K562 (cell line): ENCODE results near the gene SYT13. TPM values are rescaled to one million over a fixed set of nuclear protein-coding genes. Genes with fewer than 3 reads are reported as not detected.

Source experiments
- ATAC-seq: fragments of 200-7000 bp; cut with Tn5 transposase; 3 replicates; pipeline ENCODE4 v1.9.1; 2020; ENCODE audit warnings: moderate library complexity
- Bru-seq: library from RNA; stranded (reverse); fragments of 400-500 nt; gene quantifications from one replicate; lab custom pipeline; 2021; lab: Mats Ljungman, UMichigan
- BruChase-seq, 2 experiments: library from RNA; stranded (reverse); fragments of 400-500 nt; gene quantifications; one replicate each; lab custom pipeline; 2021; lab: Mats Ljungman, UMichigan
- BruUV-seq: library from RNA; stranded (reverse); fragments of 400-500 nt; replicated peaks from 2 replicates; lab custom pipeline; 2021; lab: Mats Ljungman, UMichigan
- CTCF ChIA-PET: fragments of 300-600 bp; formaldehyde crosslinking; extraction: SDS; loops from one replicate; lab custom pipeline; 2021; ENCODE audit warnings: low intra/inter-chr PET ratio; lab: Yijun Ruan, JAX
- POLR2A ChIA-PET: fragments of 300-600, 350-650 bp; sonication (Branson Sonifier 250); formaldehyde crosslinking; extraction: SDS; loops from one replicate; lab custom pipeline; 2021; ENCODE audit warnings: antibody characterized with exemption, inconsistent platforms; lab: Yijun Ruan, JAX
- DNase-seq, 4 experiments: peaks; one replicate each; pipeline versions ENCODE4 v3.0.0 to v3.0.0-alpha.2; 2011 to 2018; ENCODE audit warnings: low spot score in 3 of 4, mixed read lengths in 3 of 4; ENCODE audit errors: extremely low read depth in 1 of 4
- FAIRE-seq: peaks from 2 replicates; lab custom pipeline; 2011; peaks lifted over from hg19 to GRCh38; lab: Jason Lieb, UNC
- H2AFZ ChIP-seq: 2 replicates; pipeline ENCODE4 v1.6.0; 2011; ENCODE audit warnings: low read depth, low read length, control low read depth, inconsistent platforms
- H3K27ac ChIP-seq: fragments of 200-600 bp; 3 replicates; pipeline ENCODE4 v1.8.0; 2011; ENCODE audit warnings: low read depth, mild to moderate bottlenecking, control low read depth, inconsistent platforms, low read length, moderate library complexity, mixed read lengths; ENCODE audit errors: extremely low read depth
- H3K27me3 ChIP-seq, 2 experiments: fragments of 300-600 bp in 1 of 2; 2 replicates in 1 of 2; 3 replicates in 1 of 2; pipeline versions ENCODE4 v1.6.0 to v1.8.0; 2011; ENCODE audit warnings: inconsistent platforms in 2 of 2, low read length in 2 of 2, mild to moderate bottlenecking in 1 of 2, mixed read lengths in 1 of 2, moderate library complexity in 1 of 2; ENCODE audit not compliant: control insufficient read depth in 2 of 2, insufficient read depth in 2 of 2
- H3K36me3 ChIP-seq: fragments of 300-600 bp; 3 replicates; pipeline ENCODE4 v1.8.0; 2011; ENCODE audit warnings: mild to moderate bottlenecking, low read length, inconsistent platforms; ENCODE audit not compliant: control insufficient read depth, insufficient read depth
- H3K4me1 ChIP-seq, 2 experiments: fragments of 200-600 bp in 1 of 2; replicated peaks in 1 of 2; 2 replicates in 1 of 2; 3 replicates in 1 of 2; pipeline versions ENCODE4 v1.5.1 to v1.8.0; 2011; ENCODE audit warnings: inconsistent platforms in 2 of 2, low read length in 2 of 2, mild to moderate bottlenecking in 1 of 2, mixed read lengths in 1 of 2, moderate library complexity in 1 of 2; ENCODE audit not compliant: control insufficient read depth in 2 of 2, insufficient read depth in 2 of 2
- H3K4me2 ChIP-seq: 2 replicates; pipeline ENCODE4 v1.6.1; 2011; ENCODE audit warnings: low read length, control low read depth, inconsistent platforms, mixed read lengths; ENCODE audit not compliant: insufficient read depth
- H3K4me3 ChIP-seq: fragments of 200-600 bp; sonication (generic), shearing (Covaris generic); 2 replicates; pipeline ENCODE4 v1.5.1; 2016; ENCODE audit warnings: control low read depth, inconsistent platforms
- H3K79me2 ChIP-seq: fragments of 200-600 bp; 3 replicates; pipeline ENCODE4 v1.8.0; 2011; ENCODE audit warnings: low read length, inconsistent platforms; ENCODE audit not compliant: control insufficient read depth, insufficient read depth
- H3K9ac ChIP-seq, 2 experiments: 2 replicates each; pipeline versions ENCODE4 v1.6.0 to v1.6.1; 2011; ENCODE audit warnings: low read depth in 2 of 2, low read length in 2 of 2, control low read depth in 1 of 2, inconsistent platforms in 1 of 2, mild to moderate bottlenecking in 1 of 2, mixed read lengths in 1 of 2; ENCODE audit not compliant: insufficient read depth in 1 of 2
- H3K9me1 ChIP-seq: one replicate; pipeline ENCODE4 v1.6.0; 2011; ENCODE audit warnings: inconsistent platforms, mild to moderate bottlenecking, low read length, moderate library complexity; ENCODE audit not compliant: control insufficient read depth, insufficient read depth
- H3K9me3 ChIP-seq: replicated peaks from 2 replicates; pipeline ENCODE4 v1.5.1; 2011; ENCODE audit warnings: low read depth, low read length, inconsistent platforms; ENCODE audit not compliant: control insufficient read depth, insufficient read depth
- H4K20me1 ChIP-seq: replicated peaks from 2 replicates; pipeline ENCODE4 v1.6.1; 2011; ENCODE audit warnings: low read length, inconsistent platforms, mixed read lengths; ENCODE audit not compliant: control insufficient read depth, insufficient read depth
- HOXB6 ChIP-seq: fragments of 250-450 bp; sonication (Bioruptor Pico); IDR thresholded peaks from 2 replicates; pipeline ENCODE4 v1.5.1; 2022; ENCODE audit warnings: mild to moderate bottlenecking, borderline replicate concordance
- NCOR1 ChIP-seq: fragments of 450-650 bp; IDR thresholded peaks from 2 replicates; pipeline ENCODE4 v1.6.1; 2016; ENCODE audit warnings: mild to moderate bottlenecking, moderate library complexity
- U2AF1 ChIP-seq: fragments of 200-400 bp; formaldehyde crosslinking; optimal IDR thresholded peaks from 2 replicates; pipeline ENCODE3; 2017; ENCODE audit warnings: mild to moderate bottlenecking, low read depth, low read length, moderate library complexity
- ZNF75A ChIP-seq: fragments of 450-650 bp; formaldehyde crosslinking; IDR thresholded peaks from 2 replicates; pipeline ENCODE4 v1.4.0; 2020; ENCODE audit warnings: mild to moderate bottlenecking
- WGBS: fragments of 100-300 bp; shearing (Covaris generic); methylation state at CpG from one replicate; pipeline ENCODE4 v1.1.6; 2016; ENCODE audit warnings: low coverage, mixed read lengths; ENCODE audit not compliant: insufficient coverage; ENCODE audit errors: missing lambda C conversion rate; 5-methylcytosine and 5-hydroxymethylcytosine counted together
- in situ Hi-C: fragments of 300-500 bp; cut with MboI; formaldehyde crosslinking; loops from 4 replicates; pipeline ENCODE4 v1.15.0; 2018; ENCODE audit warnings: inconsistent platforms, mixed read lengths
- intact Hi-C: fragments of 100-400 bp; cut with micrococcal nuclease; formaldehyde crosslinking; loops from 2 replicates; pipeline ENCODE4 v1.14.2; 2022
- long read RNA-seq, 3 experiments: library from polyadenylated mRNA in 2 of 3; library from RNA in 1 of 3; unstranded in 2 of 3; stranded (forward) in 1 of 3; transcript quantifications; one replicate each; pipeline ENCODE4 v2.0.0, GENCODE V29; 2019 to 2022
- polyA minus RNA-seq, 3 experiments: library from RNA; depleted of rRNA, polyadenylated mRNA; stranded (reverse); fragments of >200 nt; gene quantifications; 2 replicates each; pipeline ENCODE4 v1.2.3, GENCODE V29; 2011
- polyA plus RNA-seq, 8 experiments: library from polyadenylated mRNA; depleted of rRNA in 4 of 8; stranded (reverse) in 5 of 8; unstranded in 3 of 8; fragments of >200 nt; fragmentation: Nextera tagmentation in 2 of 8; fragmentation: Illumina TruSeq in 1 of 8; extraction: Ambion mirVana in 2 of 8; extraction: Trizol in 1 of 8; gene quantifications; 2 replicates each; pipeline versions ENCODE4 v1.2.1 to v1.2.3, GENCODE V29; 2011 to 2014; ENCODE audit warnings: inconsistent platforms in 1 of 8, missing spikeins in 1 of 8
- total RNA-seq, 7 experiments: library from RNA; depleted of rRNA in 6 of 7; stranded (reverse); fragments of >200 nt in 6 of 7; fragmentation: Illumina TruSeq in 2 of 7; extraction: Trizol in 2 of 7; gene quantifications; 2 replicates each; pipeline versions ENCODE4 v1.2.1 to v1.2.3, GENCODE V29; 2011 to 2021; ENCODE audit warnings: low replicate concordance in 1 of 7
- TF ChIP-seq, protein P1 (sequence below): sonication (generic); formaldehyde crosslinking; IDR thresholded peaks from 2 replicates; pipeline ENCODE4 v1.8.0; 2023; ENCODE audit warnings: mild to moderate bottlenecking, missing genetic modification reagents
- TF ChIP-seq, protein P2 (sequence below), 2 experiments: IDR thresholded peaks; 2 replicates each; pipeline ENCODE4 v1.6.1; 2012; ENCODE audit warnings: improper control_type of control experiment in 2 of 2, low read depth in 2 of 2, low read length in 2 of 2, borderline replicate concordance in 1 of 2

SYT13 gene, protein sequence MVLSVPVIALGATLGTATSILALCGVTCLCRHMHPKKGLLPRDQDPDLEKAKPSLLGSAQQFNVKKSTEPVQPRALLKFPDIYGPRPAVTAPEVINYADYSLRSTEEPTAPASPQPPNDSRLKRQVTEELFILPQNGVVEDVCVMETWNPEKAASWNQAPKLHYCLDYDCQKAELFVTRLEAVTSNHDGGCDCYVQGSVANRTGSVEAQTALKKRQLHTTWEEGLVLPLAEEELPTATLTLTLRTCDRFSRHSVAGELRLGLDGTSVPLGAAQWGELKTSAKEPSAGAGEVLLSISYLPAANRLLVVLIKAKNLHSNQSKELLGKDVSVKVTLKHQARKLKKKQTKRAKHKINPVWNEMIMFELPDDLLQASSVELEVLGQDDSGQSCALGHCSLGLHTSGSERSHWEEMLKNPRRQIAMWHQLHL
- total RNA-seq (2011; cell fraction: chromatin; rRNA removed; ENCODE audit: low replicate concordance) = not detected in 2 replicates
- total RNA-seq (2011; cell fraction: nucleolus; rRNA removed) = not detected in 2 replicates
- not detected in 2 replicates for total RNA-seq (2011; cell fraction: nucleoplasm; rRNA removed)
- total RNA-seq (2014; rRNA removed) (under 0.01 and 0.08 TPM in 2 replicates), total RNA-seq (2014; rRNA removed; fragmentation: Illumina TruSeq; extraction: Trizol) (0.03 and 0.07 TPM in 2 replicates), total RNA-seq (2015; rRNA removed; fragmentation: Illumina TruSeq; extraction: Trizol) (0.04 TPM in 2 replicates), total RNA-seq (2021) (0.09 and 0.11 TPM in 2 replicates), polyA plus RNA-seq (2011; rRNA removed) (not detected in 2 replicates), polyA plus RNA-seq (2014; fragmentation: Illumina TruSeq; extraction: Trizol) (0.07 and 0.12 TPM in 2 replicates), polyA plus RNA-seq (2014; fragmentation: Nextera tagmentation; extraction: Ambion mirVana) (under 1 TPM in 1 of 2 experiments, not detected in 1; 0.08 TPM), polyA plus RNA-seq (2014; rRNA removed) (0.03 and 0.13 TPM in 2 replicates), polyA minus RNA-seq (2011; rRNA and poly(A)+ RNA removed) (not detected in 2 replicates), Bru-seq, nascent RNA (percentile 10 among the genes with signal in this experiment), BruChase-seq, experiment 1, labeled RNA remaining after a 2-hour chase (percentile 4 among the genes with signal in this experiment), BruChase-seq, experiment 2, labeled RNA remaining after a 6-hour chase (percentile 2 among the genes with signal in this experiment)
- polyA plus RNA-seq (2011; cell fraction: cytosol; rRNA removed) = not detected in 2 replicates
- not detected in 2 replicates for polyA plus RNA-seq (2011; cell fraction: nucleus; rRNA removed)
- 0.07 and 0.12 TPM in 2 replicates for polyA plus RNA-seq (2012)
- not detected in 2 replicates for polyA minus RNA-seq (2011; cell fraction: cytosol; rRNA and poly(A)+ RNA removed)
- not detected in 2 replicates for polyA minus RNA-seq (2011; cell fraction: nucleus; rRNA and poly(A)+ RNA removed)
- long read RNA-seq, experiment 1 = 0 reads
- long read RNA-seq, experiment 2 = 0 reads
- long read RNA-seq, experiment 3 = 0 reads

DNA sequence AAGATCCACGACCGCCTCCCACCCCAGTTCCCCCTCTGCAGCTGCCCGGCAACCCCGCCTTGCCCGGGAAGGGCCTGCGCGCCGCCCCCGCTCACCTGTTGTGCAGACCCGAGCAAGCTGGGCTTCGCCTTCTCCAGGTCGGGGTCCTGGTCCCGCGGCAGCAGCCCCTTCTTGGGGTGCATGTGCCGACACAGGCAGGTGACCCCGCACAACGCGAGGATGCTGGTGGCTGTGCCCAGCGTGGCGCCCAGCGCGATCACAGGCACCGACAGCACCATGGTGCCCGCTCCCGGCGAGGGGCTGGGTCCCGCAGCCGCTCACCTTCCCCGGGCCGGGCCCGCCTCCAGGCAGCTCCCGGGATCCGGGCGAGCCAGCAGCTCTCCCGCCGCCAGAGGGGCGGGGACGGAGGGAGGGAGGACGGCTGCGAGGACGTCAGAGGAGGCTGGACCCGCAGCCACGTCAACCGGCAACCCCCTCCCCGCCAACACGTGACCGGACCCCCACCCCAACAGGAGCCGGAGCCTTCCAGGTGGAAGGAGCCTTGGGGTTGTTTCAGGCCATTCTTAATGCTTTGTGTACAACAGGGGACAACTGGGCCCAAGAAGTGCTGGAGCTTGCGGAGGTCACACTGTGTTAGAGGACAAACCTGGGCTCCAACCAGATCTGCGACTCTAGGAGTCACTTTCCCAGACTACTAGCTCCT lies at the start of gene SYT13:
TSS of gene SYT13 (minus strand) at position 412 of the 703 bp plus-strand sequence. CDS start at position 278, 134 bp downstream.
- no peak within 1 kb of the TSS for H3K27ac ChIP-seq
- H3K9ac ChIP-seq = no peak within 1 kb of the TSS
- no peak within 1 kb of the TSS for H3K4me3 ChIP-seq
- no peak for DNase-seq
- BruUV-seq = no TSS peak
- no peak for FAIRE-seq
- H2AFZ ChIP-seq = no peak within 1 kb of the TSS
- intact Hi-C loops = no loop called here
- H3K79me2 ChIP-seq = no peaks in the 10 kb centered on the region
- TF ChIP-seq ZNF75A (CRISPR knock-in tag) (no peak), NCOR1 (no peak), HOXB6 (CRISPR knock-in tag) (no peak), U2AF1 (no peak)
- TF ChIP-seq, protein P1, sequence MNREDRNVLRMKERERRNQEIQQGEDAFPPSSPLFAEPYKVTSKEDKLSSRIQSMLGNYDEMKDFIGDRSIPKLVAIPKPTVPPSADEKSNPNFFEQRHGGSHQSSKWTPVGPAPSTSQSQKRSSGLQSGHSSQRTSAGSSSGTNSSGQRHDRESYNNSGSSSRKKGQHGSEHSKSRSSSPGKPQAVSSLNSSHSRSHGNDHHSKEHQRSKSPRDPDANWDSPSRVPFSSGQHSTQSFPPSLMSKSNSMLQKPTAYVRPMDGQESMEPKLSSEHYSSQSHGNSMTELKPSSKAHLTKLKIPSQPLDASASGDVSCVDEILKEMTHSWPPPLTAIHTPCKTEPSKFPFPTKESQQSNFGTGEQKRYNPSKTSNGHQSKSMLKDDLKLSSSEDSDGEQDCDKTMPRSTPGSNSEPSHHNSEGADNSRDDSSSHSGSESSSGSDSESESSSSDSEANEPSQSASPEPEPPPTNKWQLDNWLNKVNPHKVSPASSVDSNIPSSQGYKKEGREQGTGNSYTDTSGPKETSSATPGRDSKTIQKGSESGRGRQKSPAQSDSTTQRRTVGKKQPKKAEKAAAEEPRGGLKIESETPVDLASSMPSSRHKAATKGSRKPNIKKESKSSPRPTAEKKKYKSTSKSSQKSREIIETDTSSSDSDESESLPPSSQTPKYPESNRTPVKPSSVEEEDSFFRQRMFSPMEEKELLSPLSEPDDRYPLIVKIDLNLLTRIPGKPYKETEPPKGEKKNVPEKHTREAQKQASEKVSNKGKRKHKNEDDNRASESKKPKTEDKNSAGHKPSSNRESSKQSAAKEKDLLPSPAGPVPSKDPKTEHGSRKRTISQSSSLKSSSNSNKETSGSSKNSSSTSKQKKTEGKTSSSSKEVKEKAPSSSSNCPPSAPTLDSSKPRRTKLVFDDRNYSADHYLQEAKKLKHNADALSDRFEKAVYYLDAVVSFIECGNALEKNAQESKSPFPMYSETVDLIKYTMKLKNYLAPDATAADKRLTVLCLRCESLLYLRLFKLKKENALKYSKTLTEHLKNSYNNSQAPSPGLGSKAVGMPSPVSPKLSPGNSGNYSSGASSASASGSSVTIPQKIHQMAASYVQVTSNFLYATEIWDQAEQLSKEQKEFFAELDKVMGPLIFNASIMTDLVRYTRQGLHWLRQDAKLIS (CRISPR knock-in tag) = no peak
- TF ChIP-seq, protein P2, sequence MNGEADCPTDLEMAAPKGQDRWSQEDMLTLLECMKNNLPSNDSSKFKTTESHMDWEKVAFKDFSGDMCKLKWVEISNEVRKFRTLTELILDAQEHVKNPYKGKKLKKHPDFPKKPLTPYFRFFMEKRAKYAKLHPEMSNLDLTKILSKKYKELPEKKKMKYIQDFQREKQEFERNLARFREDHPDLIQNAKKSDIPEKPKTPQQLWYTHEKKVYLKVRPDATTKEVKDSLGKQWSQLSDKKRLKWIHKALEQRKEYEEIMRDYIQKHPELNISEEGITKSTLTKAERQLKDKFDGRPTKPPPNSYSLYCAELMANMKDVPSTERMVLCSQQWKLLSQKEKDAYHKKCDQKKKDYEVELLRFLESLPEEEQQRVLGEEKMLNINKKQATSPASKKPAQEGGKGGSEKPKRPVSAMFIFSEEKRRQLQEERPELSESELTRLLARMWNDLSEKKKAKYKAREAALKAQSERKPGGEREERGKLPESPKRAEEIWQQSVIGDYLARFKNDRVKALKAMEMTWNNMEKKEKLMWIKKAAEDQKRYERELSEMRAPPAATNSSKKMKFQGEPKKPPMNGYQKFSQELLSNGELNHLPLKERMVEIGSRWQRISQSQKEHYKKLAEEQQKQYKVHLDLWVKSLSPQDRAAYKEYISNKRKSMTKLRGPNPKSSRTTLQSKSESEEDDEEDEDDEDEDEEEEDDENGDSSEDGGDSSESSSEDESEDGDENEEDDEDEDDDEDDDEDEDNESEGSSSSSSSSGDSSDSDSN (IDR thresholded peaks at IDR 0.05; ENCODE audit: borderline replicate concordance in 1 of 2, low read depth in 2 of 2, low read length in 2 of 2) = no peak
- H3K9me3 ChIP-seq = no peaks in the 10 kb centered on the region
- peaks cover 0 to 5% of the 10 kb centered on the region in 2 experiments; a peak in 2 of 5 replicates for H3K4me1 ChIP-seq
- in situ Hi-C loops = loop anchor here (25.0 kb wide), 1 partner anchor 174 kb away; no protein-coding TSS in a partner anchor
- no peaks in the 10 kb centered on the region for H3K9me1 ChIP-seq
- CTCF ChIA-PET = interaction anchor here (0.8 kb wide), 1 partner anchor 176 kb away, joined by 4 read pairs; no protein-coding TSS in a partner anchor
- POLR2A ChIA-PET = interaction anchor here (0.6 kb wide), 1 partner anchor 406 kb away, joined by 6 read pairs; no protein-coding TSS in a partner anchor
- under 1% methylated on average over 29 of the region's 50 CpGs for WGBS
- H3K36me3 ChIP-seq = no peaks in the 10 kb centered on the region
- no peaks in the 10 kb centered on the region; the same call in 1 of the 2 replicates for H4K20me1 ChIP-seq
- H3K4me2 ChIP-seq = no peak within 1 kb of the TSS
- no peak for ATAC-seq
- H3K27me3 ChIP-seq = peaks cover 13 to 23% of the 10 kb centered on the region in 2 experiments; a peak in 3 of 5 replicates
